Fibroblast of lung (primary cell): Measurements from ENCODE around the gene SCAMP5. TPM values are rescaled to one million over a fixed set of nuclear protein-coding genes. Genes with fewer than 3 reads are reported as not detected.
A peak's percentile ranks its signal among the peaks of the same experiment; 100 is the strongest.

Source experiments
- DNase-seq, 2 donors: peaks; one replicate each; pipeline versions ENCODE4 v3.0.0 to v3.0.0-alpha.2; 2010; ENCODE audit warnings: low read depth in 2 of 2
- H2AFZ ChIP-seq: 2 replicates; pipeline ENCODE4 v1.5.1; 2012; ENCODE audit warnings: low read length, control low read depth, inconsistent platforms
- H3K27ac ChIP-seq: 2 replicates; pipeline ENCODE4 v1.5.1; 2011; ENCODE audit warnings: low read length, control low read depth; ENCODE audit not compliant: insufficient read depth
- H3K27me3 ChIP-seq: 2 replicates; pipeline ENCODE4 v1.5.1; 2011; ENCODE audit warnings: mild to moderate bottlenecking, low read length; ENCODE audit not compliant: control insufficient read depth, insufficient read depth
- H3K36me3 ChIP-seq: 2 replicates; pipeline ENCODE4 v1.5.1; 2011; ENCODE audit warnings: low read length; ENCODE audit not compliant: control insufficient read depth, insufficient read depth
- H3K4me1 ChIP-seq: 2 replicates; pipeline ENCODE4 v1.5.1; 2011; ENCODE audit warnings: low read length; ENCODE audit not compliant: control insufficient read depth, insufficient read depth; ENCODE audit errors: extremely low read depth
- H3K4me2 ChIP-seq: 2 replicates; pipeline ENCODE4 v1.5.1; 2011; ENCODE audit warnings: low read length, control low read depth; ENCODE audit not compliant: insufficient read depth; ENCODE audit errors: extremely low read depth
- H3K4me3 ChIP-seq, 4 experiments: fragments of 200-600 bp in 1 of 4; sonication (generic) in 1 of 4; replicated peaks in 1 of 4; 2 replicates each; pipeline ENCODE4 v1.5.1; 2011 to 2016; ENCODE audit warnings: low read length in 4 of 4, low read depth in 3 of 4, mild to moderate bottlenecking in 3 of 4, control low read depth in 2 of 4, inconsistent platforms in 1 of 4, mixed read lengths in 1 of 4; ENCODE audit not compliant: insufficient read depth in 1 of 4; ENCODE audit errors: control extremely low read depth in 1 of 4
- H3K79me2 ChIP-seq: 2 replicates; pipeline ENCODE4 v1.5.1; 2012; ENCODE audit warnings: mild to moderate bottlenecking, low read length, inconsistent platforms; ENCODE audit not compliant: control insufficient read depth, insufficient read depth
- H3K9ac ChIP-seq: 2 replicates; pipeline ENCODE4 v1.5.1; 2011; ENCODE audit warnings: mild to moderate bottlenecking, low read length, control low read depth; ENCODE audit not compliant: insufficient read depth
- H3K9me3 ChIP-seq: 2 replicates; pipeline ENCODE4 v1.5.1; 2012; ENCODE audit warnings: low read depth, low read length; ENCODE audit not compliant: control insufficient read depth, insufficient read depth
- H4K20me1 ChIP-seq: 2 replicates; pipeline ENCODE4 v1.5.1; 2011; ENCODE audit warnings: low read length; ENCODE audit not compliant: control insufficient read depth, insufficient read depth; ENCODE audit errors: extremely low read depth
- EZH2 ChIP-seq: IDR thresholded peaks from 2 replicates; pipeline ENCODE4 v1.5.1; 2012; ENCODE audit warnings: low read length, control low read depth, mild to moderate bottlenecking; ENCODE audit errors: missing control alignments
- polyA plus RNA-seq, 2 donors: library from polyadenylated mRNA; depleted of rRNA in 1 of 2; stranded (reverse) in 1 of 2; unstranded in 1 of 2; fragments of >200 nt; gene quantifications; 2 replicates each; pipeline ENCODE4 v1.2.1, GENCODE V29; 2011 to 2012; ENCODE audit warnings: missing spikeins in 1 of 2
- total RNA-seq: library from RNA; depleted of rRNA; stranded (reverse); fragments of >200 nt; gene quantifications from 2 replicates; pipeline ENCODE4 v1.2.1, GENCODE V29; 2014
- TF ChIP-seq, protein P1 (sequence below), 2 donors: IDR thresholded peaks in 1 of 2; conservative IDR thresholded peaks in 1 of 2; 1 replicate in 1 of 2; 2 replicates in 1 of 2; pipeline ENCODE4 v1.5.1; 2011 to 2012; ENCODE audit warnings: low read length in 2 of 2, control low read depth in 1 of 2, inconsistent platforms in 1 of 2, low read depth in 1 of 2, mild to moderate bottlenecking in 1 of 2

Gene SCAMP5
- total and polyA plus RNA-seq, 2 donors (not counting 1 experiment from before 2014, with no cell fraction given), result 0.50 to 0.93 TPM

DNA sequence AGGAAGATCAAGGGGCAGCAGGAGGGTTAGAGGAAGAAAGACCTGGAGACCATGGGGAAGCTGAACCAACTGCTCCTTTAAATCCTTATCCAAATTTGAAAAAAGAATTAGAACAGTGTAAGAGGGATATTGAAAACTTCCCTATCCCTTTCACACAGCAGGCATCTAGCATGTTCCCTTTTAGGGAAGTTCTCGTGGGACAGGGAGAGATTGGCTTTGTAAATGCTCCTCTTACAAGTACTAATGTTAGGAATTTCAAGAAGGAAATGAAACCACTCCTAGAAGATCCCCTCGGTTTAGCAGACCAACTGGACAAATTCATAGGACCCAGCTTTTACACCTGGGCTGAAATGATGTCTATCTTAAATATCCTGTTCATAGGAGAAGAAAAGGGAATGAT, 69.5 kb downstream of the SCAMP5 start:
- Histone ChIP-seq H3K4me1 (peaks cover 3% of the 10 kb centered on the region), H3K4me2 (no peak overlapping the region), H3K36me3 (no peaks in the 10 kb centered on the region), H3K4me3 (no peak overlapping the region), H4K20me1 (no peaks in the 10 kb centered on the region), H2AFZ (no peak overlapping the region), H3K9me3 (no peaks in the 10 kb centered on the region), H3K27ac (no peak overlapping the region), H3K79me2 (no peaks in the 10 kb centered on the region), H3K27me3 (no peaks in the 10 kb centered on the region), H3K9ac (no peak overlapping the region)
- TF ChIP-seq, protein P1, sequence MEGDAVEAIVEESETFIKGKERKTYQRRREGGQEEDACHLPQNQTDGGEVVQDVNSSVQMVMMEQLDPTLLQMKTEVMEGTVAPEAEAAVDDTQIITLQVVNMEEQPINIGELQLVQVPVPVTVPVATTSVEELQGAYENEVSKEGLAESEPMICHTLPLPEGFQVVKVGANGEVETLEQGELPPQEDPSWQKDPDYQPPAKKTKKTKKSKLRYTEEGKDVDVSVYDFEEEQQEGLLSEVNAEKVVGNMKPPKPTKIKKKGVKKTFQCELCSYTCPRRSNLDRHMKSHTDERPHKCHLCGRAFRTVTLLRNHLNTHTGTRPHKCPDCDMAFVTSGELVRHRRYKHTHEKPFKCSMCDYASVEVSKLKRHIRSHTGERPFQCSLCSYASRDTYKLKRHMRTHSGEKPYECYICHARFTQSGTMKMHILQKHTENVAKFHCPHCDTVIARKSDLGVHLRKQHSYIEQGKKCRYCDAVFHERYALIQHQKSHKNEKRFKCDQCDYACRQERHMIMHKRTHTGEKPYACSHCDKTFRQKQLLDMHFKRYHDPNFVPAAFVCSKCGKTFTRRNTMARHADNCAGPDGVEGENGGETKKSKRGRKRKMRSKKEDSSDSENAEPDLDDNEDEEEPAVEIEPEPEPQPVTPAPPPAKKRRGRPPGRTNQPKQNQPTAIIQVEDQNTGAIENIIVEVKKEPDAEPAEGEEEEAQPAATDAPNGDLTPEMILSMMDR (conservative IDR thresholded peaks at IDR 0.05 in 1 of 2, IDR thresholded peaks at IDR 0.05 in 1 of 2; ENCODE audit: low read depth in 1 of 2, low read length in 2 of 2), result no peak
- TF ChIP-seq EZH2, result no peak
- DNase-seq, result no peak

DNA sequence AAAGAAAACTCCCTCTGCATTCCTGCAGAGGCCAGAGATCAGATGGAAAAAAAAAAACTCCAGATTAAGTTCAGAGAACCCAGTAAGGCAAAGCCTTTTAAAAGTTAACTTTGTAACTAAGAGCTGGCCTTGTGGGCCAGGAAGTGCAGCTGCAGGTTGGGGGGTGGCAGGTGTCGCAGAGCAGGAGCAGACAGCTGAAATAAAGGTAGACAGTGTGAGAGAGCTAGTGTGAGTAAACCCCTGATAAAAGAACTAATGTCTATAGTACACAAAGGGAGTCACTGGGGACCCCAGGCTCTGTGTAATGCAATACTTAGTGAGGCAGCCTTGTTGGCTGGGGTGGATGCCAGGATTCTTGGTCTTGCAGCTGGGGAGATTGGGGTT, 70.1 kb downstream of the SCAMP5 start:
- H3K27me3 ChIP-seq, result no peaks in the 10 kb centered on the region
- H3K27ac ChIP-seq, result no peak overlapping the region
- H2AFZ ChIP-seq, result no peak overlapping the region
- H3K4me2 ChIP-seq, result no peak overlapping the region
- TF ChIP-seq EZH2, result no peak
- TF ChIP-seq, protein P1 (conservative IDR thresholded peaks at IDR 0.05 in 1 of 2, IDR thresholded peaks at IDR 0.05 in 1 of 2; ENCODE audit: low read depth in 1 of 2, low read length in 2 of 2), result no peak
- H4K20me1 ChIP-seq, result no peaks in the 10 kb centered on the region
- H3K4me3 ChIP-seq, result no peak overlapping the region
- no peaks in the 10 kb centered on the region for H3K9me3 ChIP-seq
- H3K36me3 ChIP-seq, result no peaks in the 10 kb centered on the region
- H3K79me2 ChIP-seq, result no peaks in the 10 kb centered on the region
- H3K4me1 ChIP-seq, result peaks cover 3% of the 10 kb centered on the region
- DNase-seq, result peak in 1 of 2 donors; percentile 43
- H3K9ac ChIP-seq, result no peak overlapping the region

DNA sequence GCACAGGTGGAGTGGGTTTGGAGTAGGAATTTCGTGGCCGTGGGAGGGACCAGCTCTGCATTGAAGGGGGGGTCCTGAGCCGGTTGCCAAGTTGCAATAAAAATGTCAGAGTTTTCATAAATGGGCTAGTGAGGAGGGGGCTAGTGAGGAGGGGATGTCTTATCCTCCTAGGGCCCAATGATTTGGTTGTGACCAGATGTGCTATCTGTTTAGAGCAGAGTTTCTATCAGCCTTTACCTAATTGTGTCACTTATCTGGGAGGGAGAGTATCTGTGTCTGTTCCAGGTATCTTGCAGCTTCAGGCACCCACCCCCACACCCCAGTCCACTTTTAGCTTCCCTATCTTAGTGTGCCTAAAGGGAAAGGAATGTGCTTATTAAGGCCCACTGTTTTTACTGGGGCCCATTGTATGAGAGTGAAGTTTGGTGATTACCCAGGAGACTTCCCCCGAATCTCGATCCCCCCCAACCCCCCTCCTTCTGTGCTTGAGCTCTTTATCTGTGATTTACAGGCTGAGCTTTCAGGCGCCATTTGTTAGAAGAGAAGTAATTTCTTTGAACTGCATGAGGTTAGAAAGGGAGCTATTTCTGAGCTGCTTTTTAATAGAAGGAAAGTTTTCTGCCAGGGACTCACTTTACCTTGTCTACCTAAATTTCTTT, 70.6 kb downstream of the SCAMP5 start:
- TF ChIP-seq EZH2, result no peak
- TF ChIP-seq, protein P1 (conservative IDR thresholded peaks at IDR 0.05 in 1 of 2, IDR thresholded peaks at IDR 0.05 in 1 of 2; ENCODE audit: low read depth in 1 of 2, low read length in 2 of 2), result no peak
- peaks cover 3% of the 10 kb centered on the region for H3K4me1 ChIP-seq
- no peaks in the 10 kb centered on the region for H3K79me2 ChIP-seq
- no peak overlapping the region for H3K4me3 ChIP-seq
- no peak overlapping the region for H3K9ac ChIP-seq
- H3K9me3 ChIP-seq, result no peaks in the 10 kb centered on the region
- H3K36me3 ChIP-seq, result no peaks in the 10 kb centered on the region
- no peaks in the 10 kb centered on the region for H4K20me1 ChIP-seq
- no peak overlapping the region for H2AFZ ChIP-seq
- H3K4me2 ChIP-seq, result no peak overlapping the region
- no peaks in the 10 kb centered on the region for H3K27me3 ChIP-seq
- no peak overlapping the region for H3K27ac ChIP-seq
- peak in 1 of 2 donors; percentile 52 for DNase-seq
